ENCODE measurements around the gene MGAT4C. TPM values are rescaled to one million over a fixed set of nuclear protein-coding genes. Genes with fewer than 3 reads are reported as not detected.
A peak's percentile ranks its signal among the peaks of the same experiment; 100 is the strongest.

MGAT4C gene
- polyA plus RNA-seq, 1 donor (not counting 4 experiments of a cell fraction or from before 2014, with no cell fraction given): not detected

- H3K4me3 ChIP-seq (ENCODE audit: control insufficient read depth in 2 of 3, extremely low read depth in 1 of 3, insufficient read depth in 2 of 3, low read depth in 1 of 3, low read length in 3 of 3): no peak overlapping the region
- H3K27ac ChIP-seq (ENCODE audit: control insufficient read depth, insufficient read depth, low read length): no peak overlapping the region
- H3K27me3 ChIP-seq (ENCODE audit: control insufficient read depth, extremely low read depth, insufficient read depth, low read length): no peaks in the 10 kb centered on the region
- dilution Hi-C loops (cut with MboI; ENCODE audit: extremely low pct_ligation_motif_present, low sequenced_read_pairs): no loop called here
- no peak for DNase-seq (ENCODE audit: low read depth, low spot score)
- H3K36me3 ChIP-seq (ENCODE audit: control insufficient read depth in 2 of 2, extremely low read depth in 1 of 2, insufficient read depth in 2 of 2, low read length in 2 of 2): no peaks in the 10 kb centered on the region
- no peaks in the 10 kb centered on the region for H3K79me2 ChIP-seq (ENCODE audit: control insufficient read depth, insufficient read depth, low read length)
- no peaks in the 10 kb centered on the region for H4K20me1 ChIP-seq (ENCODE audit: control insufficient read depth, extremely low read depth, insufficient read depth, low read length)
- TF ChIP-seq CTCF (optimal IDR thresholded peaks at IDR 0.05 in 1 of 3, IDR thresholded peaks at IDR 0.05 in 1 of 3, conservative IDR thresholded peaks at IDR 0.05 in 1 of 3; ENCODE audit: extremely low read depth in 1 of 3, insufficient read depth in 2 of 3, low read length in 3 of 3) (no peak), EZH2 (IDR thresholded peaks at IDR 0.05; ENCODE audit: low read length) (no peak)
- peak; percentile 76 for FAIRE-seq
- no peak overlapping the region for H3K4me2 ChIP-seq (ENCODE audit: control insufficient read depth, extremely low read depth, insufficient read depth, low read depth, low read length)
- peaks cover 6% of the 10 kb centered on the region for H3K4me1 ChIP-seq (ENCODE audit: control insufficient read depth, extremely low read depth, insufficient read depth, low read length)
- H3K9me1 ChIP-seq (ENCODE audit: control insufficient read depth, extremely low read depth, insufficient read depth, low read length): no peaks in the 10 kb centered on the region
- H3K9me3 ChIP-seq (ENCODE audit: control insufficient read depth, low read depth, low read length): no peaks in the 10 kb centered on the region
- H2AFZ ChIP-seq (ENCODE audit: control insufficient read depth, low read length): no peak overlapping the region
- H3K9ac ChIP-seq (ENCODE audit: control insufficient read depth, extremely low read depth, insufficient read depth, low read length): no peak overlapping the region
Measured at GRCh38 chr12:86006727-86007126, 249.5 kb downstream of the MGAT4C start.

- dilution Hi-C loops (cut with MboI; ENCODE audit: extremely low pct_ligation_motif_present, low sequenced_read_pairs): no loop called here
- H3K4me2 ChIP-seq (ENCODE audit: control insufficient read depth, extremely low read depth, insufficient read depth, low read depth, low read length): no peak overlapping the region
- TF ChIP-seq EZH2 (IDR thresholded peaks at IDR 0.05; ENCODE audit: low read length) (no peak), CTCF (optimal IDR thresholded peaks at IDR 0.05 in 1 of 3, IDR thresholded peaks at IDR 0.05 in 1 of 3, conservative IDR thresholded peaks at IDR 0.05 in 1 of 3; ENCODE audit: extremely low read depth in 1 of 3, insufficient read depth in 2 of 3, low read length in 3 of 3) (no peak)
- H3K9ac ChIP-seq (ENCODE audit: control insufficient read depth, extremely low read depth, insufficient read depth, low read length): no peak overlapping the region
- DNase-seq (ENCODE audit: low read depth, low spot score) (no peak), FAIRE-seq (no peak)
- H3K4me3 ChIP-seq (ENCODE audit: control insufficient read depth in 2 of 3, extremely low read depth in 1 of 3, insufficient read depth in 2 of 3, low read depth in 1 of 3, low read length in 3 of 3): no peak overlapping the region
- peaks cover 3% of the 10 kb centered on the region for H3K9me3 ChIP-seq (ENCODE audit: control insufficient read depth, low read depth, low read length)
- H3K36me3 ChIP-seq (ENCODE audit: control insufficient read depth in 2 of 2, extremely low read depth in 1 of 2, insufficient read depth in 2 of 2, low read length in 2 of 2): no peaks in the 10 kb centered on the region
- no peaks in the 10 kb centered on the region for H3K79me2 ChIP-seq (ENCODE audit: control insufficient read depth, insufficient read depth, low read length)
- H3K27me3 ChIP-seq (ENCODE audit: control insufficient read depth, extremely low read depth, insufficient read depth, low read length): no peaks in the 10 kb centered on the region
- no peak overlapping the region for H3K27ac ChIP-seq (ENCODE audit: control insufficient read depth, insufficient read depth, low read length)
- no peaks in the 10 kb centered on the region for H3K9me1 ChIP-seq (ENCODE audit: control insufficient read depth, extremely low read depth, insufficient read depth, low read length)
- no peak overlapping the region for H2AFZ ChIP-seq (ENCODE audit: control insufficient read depth, low read length)
- H4K20me1 ChIP-seq (ENCODE audit: control insufficient read depth, extremely low read depth, insufficient read depth, low read length): no peaks in the 10 kb centered on the region
- H3K4me1 ChIP-seq (ENCODE audit: control insufficient read depth, extremely low read depth, insufficient read depth, low read length): no peaks in the 10 kb centered on the region
Measured at GRCh38 chr12:85998074-85998473, 258.1 kb downstream of the MGAT4C start.
